Activated CD4-positive, alpha-beta T cell treated with anti-CD3 and anti-CD28 coated beads for 36 hours (primary cell): ENCODE results near the gene TARS2. TPM values are rescaled to one million over a fixed set of nuclear protein-coding genes. Genes with fewer than 3 reads are reported as not detected.

ENCODE experiments used
- ATAC-seq: fragments of 200-7000 bp; cut with Tn5 transposase; one replicate; pipeline ENCODE4 v1.10.0; 2021; ENCODE audit warnings: mild to moderate bottlenecking, moderate library complexity
- CTCF ChIA-PET: fragments of 350-600 bp; sonication (Branson Sonifier 250); formaldehyde crosslinking; loops from one replicate; lab custom pipeline; 2021; ENCODE audit warnings: antibody characterized with exemption; lab: Charles Lee
- POLR2A ChIA-PET: fragments of 350-600 bp; sonication (Branson Sonifier 250); formaldehyde crosslinking; loops from one replicate; lab custom pipeline; 2021; ENCODE audit warnings: antibody characterized with exemption, inconsistent platforms; lab: Charles Lee
- DNase-seq: peaks from one replicate; pipeline ENCODE4 v3.0.0-alpha.2; 2020
- H3K27ac Mint-ChIP-seq: one replicate; pipeline ENCODE4 v1.8.0; 2021; ENCODE audit warnings: mixed read lengths
- H3K27me3 Mint-ChIP-seq: one replicate; pipeline ENCODE4 v1.8.0; 2021; ENCODE audit warnings: mixed read lengths
- H3K36me3 Mint-ChIP-seq: one replicate; pipeline ENCODE4 v1.8.0; 2021; ENCODE audit warnings: low read depth, mixed read lengths
- H3K4me1 Mint-ChIP-seq: one replicate; pipeline ENCODE4 v1.8.0; 2021; ENCODE audit warnings: mixed read lengths
- H3K4me3 Mint-ChIP-seq: one replicate; pipeline ENCODE4 v1.8.0; 2021; ENCODE audit warnings: mild to moderate bottlenecking, moderate library complexity, mixed read lengths
- H3K9me3 Mint-ChIP-seq: one replicate; pipeline ENCODE4 v1.8.0; 2021; ENCODE audit warnings: low read depth, mixed read lengths
- intact Hi-C, 2 experiments: fragments of 100-400 bp; cut with DNase I in 1 of 2; cut with micrococcal nuclease in 1 of 2; formaldehyde crosslinking; loops; one replicate each; pipeline versions ENCODE4 v1.14.2 to v1.15.1; 2022 to 2024; cut with DNase I, micrococcal nuclease
- total RNA-seq, 2 experiments: library from RNA; stranded (reverse); gene quantifications; one replicate each; pipeline ENCODE4 v1.2.3, GENCODE V29; 2021

The TARS2 gene
- total RNA-seq, 2 experiments from 2014 or later = 43.8 to 58.6 TPM

GRCh38 chr1:150536836-150537731, 49.9 kb downstream of the TARS2 start:
- ATAC-seq = no peak
- Mint-ChIP-seq H3K27ac (no peak overlapping the region), H3K4me3 (no peak overlapping the region)

GRCh38 chr1:150537732-150538684, 50.8 kb downstream of the TARS2 start:
- ATAC-seq (no peak), DNase-seq (no peak)
- H3K36me3 Mint-ChIP-seq = no peaks in the 10 kb centered on the region
- no peak overlapping the region for H3K4me3 Mint-ChIP-seq
- no peaks in the 10 kb centered on the region for H3K4me1 Mint-ChIP-seq
- ChIA-PET CTCF (interaction anchor here (0.5 to 1.7 kb wide), 5 partner anchors 10 to 670 kb away, joined by 3 to 4 read pairs (median 3); no protein-coding TSS in a partner anchor), POLR2A (no interaction called here)
- H3K27me3 Mint-ChIP-seq = no peaks in the 10 kb centered on the region
- H3K9me3 Mint-ChIP-seq = no peaks in the 10 kb centered on the region
- H3K27ac Mint-ChIP-seq = no peak overlapping the region
- intact Hi-C loops = loop anchor here in 1 of 2 experiments (10.0 kb wide), 1 partner anchor 283 kb away; the partner anchor contains the start of gene CA14

More at GRCh38 chr1:150536836-150537731, 49.9 kb downstream of the TARS2 start:
- ChIA-PET POLR2A (no interaction called here), CTCF (interaction anchor here (0.6 to 1.7 kb wide), 6 partner anchors 9 to 671 kb away, joined by 3 to 4 read pairs (median 3); no protein-coding TSS in a partner anchor)
- intact Hi-C loops = loop anchor here in 1 of 2 experiments (10.0 kb wide), 1 partner anchor 282 kb away; the partner anchor contains the start of gene CA14
- H3K4me1 Mint-ChIP-seq = no peaks in the 10 kb centered on the region
- H3K27me3 Mint-ChIP-seq = no peaks in the 10 kb centered on the region
- no peaks in the 10 kb centered on the region for H3K9me3 Mint-ChIP-seq
- no peak for DNase-seq
- H3K36me3 Mint-ChIP-seq = no peaks in the 10 kb centered on the region

GRCh38 chr1:150543500-150544143, 56.4 kb downstream of the TARS2 start:
- DNase-seq (no peak), ATAC-seq (no peak)
- Mint-ChIP-seq H3K27me3 (peaks cover 15% of the 10 kb centered on the region), H3K36me3 (no peaks in the 10 kb centered on the region), H3K9me3 (no peaks in the 10 kb centered on the region), H3K27ac (no peak overlapping the region), H3K4me1 (peaks cover 3% of the 10 kb centered on the region), H3K4me3 (no peak overlapping the region)
- ChIA-PET POLR2A (no interaction called here), CTCF (interaction anchor here (1.0 to 1.1 kb wide), 3 partner anchors 14 to 28 kb away, joined by 3 to 5 read pairs (median 4); partner anchors contain the start of gene FALEC)
- intact Hi-C loops = no loop called here

GRCh38 chr1:150544204-150544603, 57.0 kb downstream of the TARS2 start:
- H3K9me3 Mint-ChIP-seq = no peaks in the 10 kb centered on the region
- H3K27me3 Mint-ChIP-seq = peaks cover 15% of the 10 kb centered on the region
- CTCF ChIA-PET = interaction anchor here (0.6 to 1.1 kb wide), 4 partner anchors 14 to 457 kb away, joined by 3 to 5 read pairs (median 4); partner anchors contain the start of gene FALEC
- no peak for DNase-seq
- intact Hi-C loops = no loop called here
- POLR2A ChIA-PET = no interaction called here
- no peak overlapping the region for H3K27ac Mint-ChIP-seq
- peaks cover 3% of the 10 kb centered on the region for H3K4me1 Mint-ChIP-seq
- no peak overlapping the region for H3K4me3 Mint-ChIP-seq
- ATAC-seq = no peak
- H3K36me3 Mint-ChIP-seq = no peaks in the 10 kb centered on the region

- Mint-ChIP-seq H3K9me3 (no peaks in the 10 kb centered on the region), H3K27me3 (peaks cover 21% of the 10 kb centered on the region), H3K36me3 (no peaks in the 10 kb centered on the region), H3K4me3 (no peak overlapping the region), H3K4me1 (peaks cover 9% of the 10 kb centered on the region), H3K27ac (no peak overlapping the region)
- DNase-seq (no peak), ATAC-seq (no peak)
- ChIA-PET CTCF (no interaction called here), POLR2A (no interaction called here)
- intact Hi-C loops = no loop called here
Observed at GRCh38 chr1:150545486-150546032, 58.3 kb downstream of the TARS2 start.

GRCh38 chr1:150546294-150546937, 59.2 kb downstream of the TARS2 start:
- ChIA-PET POLR2A (no interaction called here), CTCF (interaction anchor here (0.9 kb wide), 1 partner anchor 13 kb away, joined by 3 read pairs; no protein-coding TSS in a partner anchor)
- Mint-ChIP-seq H3K36me3 (no peaks in the 10 kb centered on the region), H3K4me1 (peaks cover 17% of the 10 kb centered on the region), H3K9me3 (no peaks in the 10 kb centered on the region), H3K27me3 (peaks cover 26% of the 10 kb centered on the region), H3K27ac (no peak overlapping the region), H3K4me3 (no peak overlapping the region)
- DNase-seq (no peak), ATAC-seq (no peak)
- intact Hi-C loops = no loop called here

- CTCF ChIA-PET = interaction anchor here (0.9 to 1.0 kb wide), 5 partner anchors 12 to 79 kb away, joined by 3 to 4 read pairs (median 3); no protein-coding TSS in a partner anchor
- ATAC-seq = no peak
- Mint-ChIP-seq H3K27ac (no peak overlapping the region), H3K4me3 (peak overlapping the region; percentile 68), H3K9me3 (no peaks in the 10 kb centered on the region), H3K4me1 (peaks cover 31% of the 10 kb centered on the region), H3K36me3 (no peaks in the 10 kb centered on the region), H3K27me3 (peaks cover 31% of the 10 kb centered on the region)
- POLR2A ChIA-PET = interaction anchor here (0.6 to 1.4 kb wide), 4 partner anchors 11 to 297 kb away, joined by 3 to 6 read pairs (median 4); no protein-coding TSS in a partner anchor
- intact Hi-C loops = loop anchor here in 1 of 2 experiments (2.0 kb wide), 1 partner anchor 33 kb away; the partner anchor contains the start of gene FALEC
- DNase-seq = no peak
Observed at GRCh38 chr1:150548324-150548631, 61.1 kb downstream of the TARS2 start.

GRCh38 chr1:150548632-150549495, 61.6 kb downstream of the TARS2 start, which contains the start of gene ADAMTSL4:
TSS of gene ADAMTSL4 (plus strand) at chr1:150549408. CDS start at chr1:150552289, 2,881 bp downstream.
- POLR2A ChIA-PET = interaction anchor here (0.6 to 1.4 kb wide), 2 partner anchors 11 to 165 kb away, joined by 3 to 6 read pairs; no protein-coding TSS in a partner anchor
- peaks cover 31% of the 10 kb centered on the region for H3K4me1 Mint-ChIP-seq
- peak within 1 kb of the TSS; percentile 69 for H3K4me3 Mint-ChIP-seq
- CTCF ChIA-PET = interaction anchor here (0.9 to 1.0 kb wide), 6 partner anchors 12 to 79 kb away, joined by 3 to 4 read pairs (median 3); no protein-coding TSS in a partner anchor
- DNase-seq = peak; percentile 67
- H3K27me3 Mint-ChIP-seq = peaks cover 31% of the 10 kb centered on the region
- ATAC-seq = peak; percentile 82
- intact Hi-C loops = loop anchor here in 1 of 2 experiments (2.0 kb wide), 1 partner anchor 34 kb away; the partner anchor contains the start of gene FALEC
- peak within 1 kb of the TSS; percentile 42 for H3K27ac Mint-ChIP-seq
- no peaks in the 10 kb centered on the region for H3K9me3 Mint-ChIP-seq
- H3K36me3 Mint-ChIP-seq = no peaks in the 10 kb centered on the region
